WERI-Rb-1 (cell line): Measurements from ENCODE around the gene ZBTB45.

ENCODE experiments used
- DNase-seq: peaks from one replicate; pipeline ENCODE4 v3.0.0-alpha.2; 2020
- H3K27ac ChIP-seq: fragments of 250-450 bp; sonication (Bioruptor Pico); 2 replicates; pipeline ENCODE4 v1.5.1; 2020; ENCODE audit warnings: mild to moderate bottlenecking, moderate library complexity
- H3K27me3 ChIP-seq: fragments of 250-450 bp; sonication (Bioruptor Pico); 2 replicates; pipeline ENCODE4 v1.5.1; 2021; ENCODE audit warnings: mild to moderate bottlenecking, low read depth, moderate library complexity; ENCODE audit not compliant: insufficient read depth, severe bottlenecking
- H3K36me3 ChIP-seq: fragments of 250-450 bp; sonication (Bioruptor Pico); 2 replicates; pipeline ENCODE4 v1.5.1; 2020; ENCODE audit warnings: mild to moderate bottlenecking, moderate library complexity
- H3K4me3 ChIP-seq: 2 replicates; pipeline ENCODE4 v1.5.1; 2011; ENCODE audit warnings: low read depth, mild to moderate bottlenecking, control low read depth, low read length
- H3K9me3 ChIP-seq: fragments of 250-450 bp; sonication (Bioruptor Pico); 2 replicates; pipeline ENCODE4 v1.5.1; 2021; ENCODE audit warnings: mild to moderate bottlenecking, moderate library complexity; ENCODE audit not compliant: severe bottlenecking
- TF ChIP-seq, protein P1 (sequence below): IDR thresholded peaks from 2 replicates; pipeline ENCODE4 v1.5.1; 2011; ENCODE audit warnings: low read depth, mild to moderate bottlenecking, control low read depth, inconsistent platforms, low read length

ZBTB45 gene

GRCh38 chr19:58562122-58563033 lies 42.8 kb upstream of the ZBTB45 start:
- Histone ChIP-seq H3K4me3 (peak overlapping the region; percentile 43), H3K27ac (peak overlapping the region; percentile 35), H3K9me3 (no peaks in the 10 kb centered on the region), H3K36me3 (peaks cover 9% of the 10 kb centered on the region), H3K27me3 (no peaks in the 10 kb centered on the region)
- peak; percentile 33 for DNase-seq
- TF ChIP-seq, protein P1, sequence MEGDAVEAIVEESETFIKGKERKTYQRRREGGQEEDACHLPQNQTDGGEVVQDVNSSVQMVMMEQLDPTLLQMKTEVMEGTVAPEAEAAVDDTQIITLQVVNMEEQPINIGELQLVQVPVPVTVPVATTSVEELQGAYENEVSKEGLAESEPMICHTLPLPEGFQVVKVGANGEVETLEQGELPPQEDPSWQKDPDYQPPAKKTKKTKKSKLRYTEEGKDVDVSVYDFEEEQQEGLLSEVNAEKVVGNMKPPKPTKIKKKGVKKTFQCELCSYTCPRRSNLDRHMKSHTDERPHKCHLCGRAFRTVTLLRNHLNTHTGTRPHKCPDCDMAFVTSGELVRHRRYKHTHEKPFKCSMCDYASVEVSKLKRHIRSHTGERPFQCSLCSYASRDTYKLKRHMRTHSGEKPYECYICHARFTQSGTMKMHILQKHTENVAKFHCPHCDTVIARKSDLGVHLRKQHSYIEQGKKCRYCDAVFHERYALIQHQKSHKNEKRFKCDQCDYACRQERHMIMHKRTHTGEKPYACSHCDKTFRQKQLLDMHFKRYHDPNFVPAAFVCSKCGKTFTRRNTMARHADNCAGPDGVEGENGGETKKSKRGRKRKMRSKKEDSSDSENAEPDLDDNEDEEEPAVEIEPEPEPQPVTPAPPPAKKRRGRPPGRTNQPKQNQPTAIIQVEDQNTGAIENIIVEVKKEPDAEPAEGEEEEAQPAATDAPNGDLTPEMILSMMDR: no peak

- Histone ChIP-seq H3K4me3 (no peak overlapping the region), H3K27me3 (no peaks in the 10 kb centered on the region), H3K9me3 (no peaks in the 10 kb centered on the region), H3K27ac (no peak overlapping the region), H3K36me3 (peaks cover 10% of the 10 kb centered on the region)
- TF ChIP-seq, protein P1: no peak
- DNase-seq: no peak
Observed at GRCh38 chr19:58561373-58562121, 41.9 kb upstream of the ZBTB45 start.

- TF ChIP-seq, protein P1: no peak
- Histone ChIP-seq H3K4me3 (no peak overlapping the region), H3K27ac (no peak overlapping the region), H3K36me3 (peaks cover 16% of the 10 kb centered on the region), H3K9me3 (no peaks in the 10 kb centered on the region), H3K27me3 (no peaks in the 10 kb centered on the region)
- no peak for DNase-seq
Observed at GRCh38 chr19:58560921-58561320, 41.3 kb upstream of the ZBTB45 start.

GRCh38 chr19:58560007-58560887 lies 40.6 kb upstream of the ZBTB45 start:
- no peaks in the 10 kb centered on the region for H3K9me3 ChIP-seq
- H3K27me3 ChIP-seq: no peaks in the 10 kb centered on the region
- H3K4me3 ChIP-seq: peak overlapping the region; percentile 72
- TF ChIP-seq, protein P1: no peak
- peak overlapping the region; percentile 100 for H3K27ac ChIP-seq
- DNase-seq: no peak
- peaks cover 21% of the 10 kb centered on the region for H3K36me3 ChIP-seq

GRCh38 chr19:58559275-58560006 lies 39.8 kb upstream of the ZBTB45 start:
- Histone ChIP-seq H3K4me3 (peak overlapping the region; percentile 72), H3K27ac (peak overlapping the region; percentile 100), H3K36me3 (peaks cover 23% of the 10 kb centered on the region), H3K9me3 (no peaks in the 10 kb centered on the region), H3K27me3 (no peaks in the 10 kb centered on the region)
- DNase-seq: peak; percentile 95
- TF ChIP-seq, protein P1: no peak
